DMS79 treated with DMSO at 0.1 percent for 48 hours (cell line): Measurements from ENCODE around the gene SNN.

Experiments used
- DNase-seq: peaks from one replicate; lab custom pipeline; 2025; lab: John Stamatoyannopoulos, UW

The SNN gene

GRCh38 chr16:11667221-11667823, 933 bp upstream of the SNN start:
- no peak for DNase-seq

GRCh38 chr16:11668623-11669379, 546 bp downstream of the SNN start:
- no peak for DNase-seq

GRCh38 chr16:11669380-11670146, 1.3 kb downstream of the SNN start:
- DNase-seq: no peak

GRCh38 chr16:11670171-11671131, 2.2 kb downstream of the SNN start:
- DNase-seq: no peak

GRCh38 chr16:11671271-11671670, 3.0 kb downstream of the SNN start:
- no peak for DNase-seq

- no peak for DNase-seq
Measured at GRCh38 chr16:11671676-11672075, 3.4 kb downstream of the SNN start.

GRCh38 chr16:11672206-11673090, 4.2 kb downstream of the SNN start:
- DNase-seq: no peak

- DNase-seq: no peak
Measured at GRCh38 chr16:11673091-11674000, 5.1 kb downstream of the SNN start.

- DNase-seq: no peak
Measured at GRCh38 chr16:11674001-11674817, 6.0 kb downstream of the SNN start.

GRCh38 chr16:11674818-11675560, 6.7 kb downstream of the SNN start:
- peak; percentile 44 for DNase-seq

- DNase-seq: no peak
Measured at GRCh38 chr16:11675561-11676511, 7.6 kb downstream of the SNN start.

- DNase-seq: no peak
Measured at GRCh38 chr16:11676799-11677198, 8.5 kb downstream of the SNN start.

- no peak for DNase-seq
Measured at GRCh38 chr16:11677451-11677951, 9.2 kb downstream of the SNN start.

- no peak for DNase-seq
Measured at GRCh38 chr16:11677959-11678881, 10.0 kb downstream of the SNN start.

- no peak for DNase-seq
Measured at GRCh38 chr16:11679250-11679649, 11.0 kb downstream of the SNN start.
